Cardiac muscle cell (in vitro differentiated cells and primary cell): ENCODE results near the gene DHTKD1. TPM values are rescaled to one million over a fixed set of nuclear protein-coding genes. Genes with fewer than 3 reads are reported as not detected.

Experiments
- DNase-seq, 2 donors: peaks; one replicate each; pipeline versions ENCODE4 v3.0.0 to v3.0.0-alpha.2; 2010 to 2017; ENCODE audit warnings: low read depth in 1 of 2, low spot score in 1 of 2
- H3K27ac ChIP-seq: fragments of 200-600 bp; sonication (generic); 2 replicates; pipeline ENCODE4 v1.5.1; 2016
- H3K27me3 ChIP-seq: fragments of 200-600 bp; sonication (generic); 2 replicates; pipeline ENCODE4 v1.6.0; 2016; ENCODE audit warnings: control low read depth
- H3K36me3 ChIP-seq: fragments of 200-600 bp; sonication (generic); 2 replicates; pipeline ENCODE4 v1.5.1; 2016; ENCODE audit warnings: control low read depth
- H3K4me1 ChIP-seq: fragments of 200-600 bp; sonication (generic); 2 replicates; pipeline ENCODE4 v1.8.1; 2017; ENCODE audit warnings: low read depth, mild to moderate bottlenecking, mixed run types
- H3K4me3 ChIP-seq: fragments of 200-600 bp; sonication (generic); 2 replicates; pipeline ENCODE4 v1.5.1; 2016; ENCODE audit warnings: mild to moderate bottlenecking
- H3K9me3 ChIP-seq: fragments of 200-600 bp; sonication (generic); 2 replicates; pipeline ENCODE4 v1.5.1; 2017; ENCODE audit warnings: low read depth, mild to moderate bottlenecking, control low read depth
- polyA plus RNA-seq: library from polyadenylated mRNA; unstranded; fragments of >200 nt; fragmentation: Nextera tagmentation; extraction: Ambion mirVana; gene quantifications from 2 replicates; pipeline ENCODE4 v1.2.1, GENCODE V29; 2016
- total RNA-seq: library from RNA; depleted of rRNA; stranded (reverse); fragments of >200 nt; gene quantifications from 2 replicates; pipeline ENCODE4 v1.2.3, GENCODE V29; 2016
- TF ChIP-seq, protein P1 (sequence below): IDR thresholded peaks from 2 replicates; pipeline ENCODE4 v1.5.1; 2012; ENCODE audit warnings: low read depth, mild to moderate bottlenecking, low read length

DHTKD1 gene
- total and polyA plus RNA-seq, 2 experiments from 2014 or later: 36.5 to 51.6 TPM

DNA sequence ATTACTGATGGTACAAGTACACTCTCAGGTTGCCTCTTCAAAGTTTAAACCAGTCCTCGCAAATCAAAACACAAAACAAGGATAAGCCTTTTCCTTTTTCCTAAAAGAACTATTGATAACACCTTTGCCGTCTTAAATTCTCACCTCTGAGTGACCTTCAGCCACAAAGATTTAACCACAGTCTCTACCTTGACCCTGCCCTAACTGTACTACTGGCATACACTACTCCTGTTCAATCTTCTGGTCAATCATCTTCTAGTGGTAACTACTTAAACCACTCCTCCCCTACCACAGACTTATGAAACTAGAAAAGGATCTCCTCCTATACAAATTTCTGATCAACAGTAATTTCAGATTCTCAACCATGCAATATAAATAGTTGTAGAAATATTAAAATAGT lies 41.2 kb upstream of the DHTKD1 start:
- Histone ChIP-seq H3K27me3 (no peaks in the 10 kb centered on the region), H3K4me3 (no peak overlapping the region), H3K4me1 (no peaks in the 10 kb centered on the region), H3K27ac (no peak overlapping the region), H3K36me3 (peaks cover 13% of the 10 kb centered on the region), H3K9me3 (no peaks in the 10 kb centered on the region)
- no peak for DNase-seq
- TF ChIP-seq, protein P1, sequence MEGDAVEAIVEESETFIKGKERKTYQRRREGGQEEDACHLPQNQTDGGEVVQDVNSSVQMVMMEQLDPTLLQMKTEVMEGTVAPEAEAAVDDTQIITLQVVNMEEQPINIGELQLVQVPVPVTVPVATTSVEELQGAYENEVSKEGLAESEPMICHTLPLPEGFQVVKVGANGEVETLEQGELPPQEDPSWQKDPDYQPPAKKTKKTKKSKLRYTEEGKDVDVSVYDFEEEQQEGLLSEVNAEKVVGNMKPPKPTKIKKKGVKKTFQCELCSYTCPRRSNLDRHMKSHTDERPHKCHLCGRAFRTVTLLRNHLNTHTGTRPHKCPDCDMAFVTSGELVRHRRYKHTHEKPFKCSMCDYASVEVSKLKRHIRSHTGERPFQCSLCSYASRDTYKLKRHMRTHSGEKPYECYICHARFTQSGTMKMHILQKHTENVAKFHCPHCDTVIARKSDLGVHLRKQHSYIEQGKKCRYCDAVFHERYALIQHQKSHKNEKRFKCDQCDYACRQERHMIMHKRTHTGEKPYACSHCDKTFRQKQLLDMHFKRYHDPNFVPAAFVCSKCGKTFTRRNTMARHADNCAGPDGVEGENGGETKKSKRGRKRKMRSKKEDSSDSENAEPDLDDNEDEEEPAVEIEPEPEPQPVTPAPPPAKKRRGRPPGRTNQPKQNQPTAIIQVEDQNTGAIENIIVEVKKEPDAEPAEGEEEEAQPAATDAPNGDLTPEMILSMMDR: no peak

GRCh38 chr10:12031404-12031803 lies 37.4 kb upstream of the DHTKD1 start:
- H3K9me3 ChIP-seq: no peaks in the 10 kb centered on the region
- peaks cover 16% of the 10 kb centered on the region for H3K36me3 ChIP-seq
- TF ChIP-seq, protein P1: no peak
- DNase-seq: no peak
- H3K4me1 ChIP-seq: no peaks in the 10 kb centered on the region
- H3K27ac ChIP-seq: no peak overlapping the region
- H3K27me3 ChIP-seq: no peaks in the 10 kb centered on the region
- no peak overlapping the region for H3K4me3 ChIP-seq

DNA sequence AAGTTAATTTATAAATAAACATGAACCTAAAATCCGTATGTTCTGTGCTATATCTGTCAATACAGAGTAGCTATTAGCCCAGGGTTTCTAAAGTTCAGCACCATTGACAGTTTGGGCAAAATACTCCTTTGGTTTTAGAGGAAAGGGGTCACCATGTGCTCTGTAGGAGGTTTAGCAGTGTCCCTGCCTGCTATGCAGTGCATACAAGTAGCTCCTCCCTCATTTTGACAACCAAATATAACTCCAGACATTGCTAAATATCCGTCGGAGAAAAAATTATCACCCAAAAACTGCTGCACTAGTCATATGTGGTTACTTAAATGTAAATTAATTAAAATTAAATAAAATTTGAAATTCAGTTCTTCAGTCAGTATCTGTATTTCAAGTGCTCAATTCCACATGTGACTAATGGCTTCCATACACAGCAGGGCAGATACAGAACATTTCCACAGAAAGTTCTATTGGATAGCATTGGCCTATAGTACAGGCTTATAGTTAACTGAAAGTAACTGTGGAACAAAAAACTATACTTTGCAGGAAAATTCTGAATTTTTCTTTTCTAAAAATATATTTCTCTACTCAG lies 32.6 kb upstream of the DHTKD1 start:
- H3K4me3 ChIP-seq: no peak overlapping the region
- TF ChIP-seq, protein P1: no peak
- H3K9me3 ChIP-seq: no peaks in the 10 kb centered on the region
- peaks cover 3% of the 10 kb centered on the region for H3K36me3 ChIP-seq
- peaks cover 2% of the 10 kb centered on the region for H3K4me1 ChIP-seq
- no peak for DNase-seq
- peak overlapping the region; percentile 77 for H3K27ac ChIP-seq
- no peaks in the 10 kb centered on the region for H3K27me3 ChIP-seq

GRCh38 chr10:12041766-12042408 lies 26.9 kb upstream of the DHTKD1 start:
- peak; percentile 18 to 31 for DNase-seq
- Histone ChIP-seq H3K27me3 (no peaks in the 10 kb centered on the region), H3K4me1 (peaks cover 8% of the 10 kb centered on the region), H3K9me3 (no peaks in the 10 kb centered on the region), H3K36me3 (no peaks in the 10 kb centered on the region), H3K27ac (peak overlapping the region; percentile 99), H3K4me3 (peak overlapping the region; percentile 68)
- TF ChIP-seq, protein P1: no peak

DNA sequence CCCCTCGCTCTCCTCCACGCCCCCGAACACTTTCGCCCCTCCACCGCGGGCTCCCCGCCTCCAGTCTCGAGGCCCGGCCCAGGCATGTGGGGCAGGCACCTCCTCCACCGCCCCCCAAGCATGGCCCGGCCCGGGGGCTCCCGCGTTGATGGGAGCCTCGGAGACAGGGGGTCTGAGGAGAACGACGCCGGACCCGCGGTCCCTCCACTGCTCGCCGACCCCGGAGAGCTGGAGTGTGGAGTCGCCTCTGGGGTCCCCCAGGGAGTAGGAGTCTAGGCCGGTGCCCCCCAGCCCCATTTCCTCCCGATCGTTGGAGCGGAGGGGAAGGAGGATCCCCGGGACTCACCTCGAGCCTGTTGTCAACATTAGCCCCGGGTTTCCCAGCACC lies 26.4 kb upstream of the DHTKD1 start:
- peak; percentile 31 to 51 for DNase-seq
- Histone ChIP-seq H3K36me3 (no peaks in the 10 kb centered on the region), H3K27me3 (no peaks in the 10 kb centered on the region), H3K27ac (peak overlapping the region; percentile 99), H3K9me3 (no peaks in the 10 kb centered on the region), H3K4me1 (peaks cover 8% of the 10 kb centered on the region), H3K4me3 (peak overlapping the region; percentile 68)
- TF ChIP-seq, protein P1: no peak
